Amniotic epithelial cell (primary cell): ENCODE measurements around the gene RNF40.

Experiments
- DNase-seq: peaks from one replicate; pipeline ENCODE4 v3.0.0-alpha.2; 2010; ENCODE audit warnings: low read depth

The RNF40 gene

DNA sequence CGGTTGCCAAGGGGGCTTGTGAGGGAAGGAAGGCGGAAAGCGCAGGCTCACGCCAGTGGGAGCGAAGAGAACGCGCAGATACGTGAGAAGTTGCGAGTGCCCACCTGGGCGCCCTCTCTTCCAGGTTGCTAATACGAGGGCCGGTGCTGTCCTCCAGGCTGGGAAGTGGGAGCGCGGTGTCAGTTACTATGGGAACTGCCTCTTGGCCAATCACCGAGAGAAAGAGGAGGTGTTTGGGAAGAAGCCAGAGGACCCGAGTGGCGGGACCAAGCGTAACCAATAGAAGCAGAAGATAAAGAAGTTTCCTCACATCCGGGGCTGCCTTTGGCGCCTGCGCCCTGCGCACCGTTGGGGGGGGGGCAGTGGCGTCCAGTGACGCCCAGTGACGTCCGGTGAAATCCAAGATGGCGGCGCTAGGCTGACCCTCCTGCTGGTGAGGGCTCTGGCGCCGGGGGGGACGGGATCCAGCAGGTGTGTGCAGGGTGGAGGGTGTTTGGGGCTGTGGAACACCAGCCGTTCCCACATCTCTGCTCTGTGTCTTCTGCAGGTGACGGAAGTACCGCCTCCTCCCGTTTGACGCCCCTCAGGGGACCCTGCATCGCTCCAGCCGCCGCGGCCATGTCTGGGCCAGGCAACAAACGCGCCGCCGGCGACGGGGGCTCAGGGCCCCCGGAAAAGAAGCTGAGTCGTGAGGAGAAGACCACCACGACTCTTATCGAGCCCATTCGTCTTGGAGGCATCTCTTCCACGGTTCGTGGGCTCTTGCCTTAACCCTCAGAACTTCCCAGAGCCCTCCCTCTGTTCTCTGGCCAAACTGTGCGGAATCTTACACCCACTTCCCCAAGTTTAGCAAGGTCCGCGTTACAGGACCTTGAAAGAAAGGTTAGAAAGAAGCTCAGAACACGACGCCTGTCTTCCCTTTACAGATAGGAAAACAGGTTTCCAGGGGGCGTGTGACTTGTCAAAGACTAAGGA lies at the start of gene RNF40, which contains the start of gene CFAP119:
Gene RNF40, plus strand, starts transcription at position 395 of the 975 bp plus-strand sequence. Its CDS starts 224 bp downstream, at position 619.
Gene CFAP119, minus strand, starts transcription at position 135 of the 975 bp plus-strand sequence. CDS start 314 bp downstream, outside the sequence.
- peak; percentile 97 for DNase-seq

DNA sequence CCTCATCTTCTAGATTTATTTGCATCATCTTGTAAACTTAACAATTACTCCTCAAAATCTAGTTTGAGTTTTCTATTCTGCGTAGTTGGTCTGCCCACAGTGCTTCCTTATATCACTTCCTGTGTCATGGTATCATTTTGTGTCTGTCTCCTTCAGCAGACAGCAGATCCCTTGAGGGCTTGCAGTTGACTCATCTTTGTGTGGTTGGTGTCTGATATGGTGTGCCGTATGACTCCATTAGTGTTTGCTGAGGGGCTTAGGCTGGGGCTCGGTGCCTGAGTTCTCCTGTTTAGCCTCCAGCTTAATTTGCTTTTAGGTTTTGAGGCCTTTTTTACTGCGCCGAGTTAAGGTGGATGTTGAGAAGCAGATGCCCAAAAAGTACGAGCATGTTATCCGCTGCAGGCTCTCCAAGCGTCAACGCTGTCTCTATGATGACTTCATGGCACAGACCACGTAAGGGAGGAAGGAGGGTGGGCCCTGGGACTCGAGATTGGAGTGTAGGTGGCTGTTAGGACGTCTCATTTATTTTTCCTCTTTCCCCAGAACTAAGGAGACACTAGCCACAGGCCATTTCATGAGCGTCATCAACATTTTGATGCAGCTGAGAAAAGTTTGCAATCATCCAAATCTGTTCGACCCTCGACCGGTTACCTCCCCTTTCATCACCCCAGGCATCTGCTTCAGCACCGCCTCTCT lies 46.2 kb upstream of the RNF40 start:
- DNase-seq = peak; percentile 94

DNA sequence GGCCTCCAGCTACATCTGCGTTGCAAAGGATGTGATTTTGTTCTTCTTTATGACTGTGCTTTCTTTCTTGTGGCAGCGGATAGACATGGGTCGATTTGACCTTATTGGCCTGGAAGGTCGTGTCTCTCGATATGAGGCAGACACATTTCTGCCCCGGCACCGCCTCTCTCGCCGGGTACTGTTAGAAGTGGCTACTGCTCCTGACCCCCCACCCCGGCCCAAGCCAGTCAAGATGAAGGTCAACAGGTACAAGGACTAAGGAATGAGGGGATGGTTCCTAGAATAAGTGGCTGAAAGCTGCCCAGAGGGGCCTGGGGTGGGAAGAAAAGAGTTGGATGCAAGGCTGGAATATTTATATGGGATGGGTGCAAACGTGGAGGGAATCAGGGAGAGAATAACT lies 42.0 kb upstream of the RNF40 start:
- DNase-seq = no peak

DNA sequence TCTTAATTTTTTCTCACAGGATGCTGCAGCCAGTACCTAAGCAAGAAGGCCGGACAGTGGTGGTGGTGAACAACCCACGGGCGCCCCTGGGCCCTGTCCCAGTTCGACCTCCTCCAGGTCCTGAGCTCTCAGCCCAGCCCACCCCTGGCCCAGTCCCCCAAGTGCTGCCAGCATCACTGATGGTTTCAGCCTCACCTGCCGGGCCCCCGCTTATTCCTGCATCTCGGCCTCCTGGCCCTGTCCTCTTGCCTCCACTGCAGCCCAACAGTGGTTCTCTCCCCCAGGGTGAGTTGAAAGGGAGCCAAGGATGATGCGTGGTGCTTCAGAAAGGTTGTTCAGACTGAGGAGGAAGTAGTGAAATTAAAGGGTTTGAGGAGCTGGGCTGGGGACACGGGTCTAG lies 41.4 kb upstream of the RNF40 start:
- DNase-seq = no peak

DNA sequence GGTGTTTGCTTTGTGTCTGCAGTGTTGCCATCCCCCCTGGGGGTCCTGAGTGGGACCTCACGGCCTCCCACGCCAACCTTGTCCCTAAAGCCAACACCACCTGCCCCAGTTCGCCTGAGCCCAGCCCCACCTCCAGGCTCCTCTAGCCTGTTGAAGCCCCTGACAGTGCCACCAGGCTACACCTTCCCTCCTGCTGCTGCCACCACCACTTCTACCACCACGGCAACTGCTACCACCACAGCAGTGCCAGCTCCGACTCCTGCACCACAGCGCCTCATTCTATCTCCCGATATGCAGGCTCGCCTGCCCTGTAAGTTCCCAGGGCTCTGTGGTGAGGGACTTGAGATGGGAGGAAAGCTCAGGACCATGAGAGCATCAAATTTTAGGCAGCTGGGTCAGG lies 41.0 kb upstream of the RNF40 start:
- DNase-seq = no peak

DNA sequence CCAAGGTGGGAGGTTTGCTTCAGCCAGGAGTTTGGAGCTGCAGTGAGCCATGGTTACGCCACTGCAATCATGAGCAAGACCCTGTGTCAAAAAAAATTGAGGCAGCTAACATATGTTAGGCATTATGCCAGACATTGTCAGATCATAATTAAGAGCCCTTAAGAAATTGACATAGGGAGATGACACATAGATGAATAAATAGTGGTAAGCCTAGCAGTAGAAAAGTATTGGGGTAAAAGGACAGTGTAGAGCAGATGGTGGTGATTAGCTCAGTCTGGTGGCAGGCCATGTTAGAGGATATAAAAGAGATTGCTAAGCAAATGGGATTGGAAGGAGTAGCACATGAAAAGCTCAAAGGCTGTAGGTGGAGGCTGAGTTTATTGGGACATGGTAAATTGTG lies 40.5 kb upstream of the RNF40 start:
- DNase-seq = no peak

DNA sequence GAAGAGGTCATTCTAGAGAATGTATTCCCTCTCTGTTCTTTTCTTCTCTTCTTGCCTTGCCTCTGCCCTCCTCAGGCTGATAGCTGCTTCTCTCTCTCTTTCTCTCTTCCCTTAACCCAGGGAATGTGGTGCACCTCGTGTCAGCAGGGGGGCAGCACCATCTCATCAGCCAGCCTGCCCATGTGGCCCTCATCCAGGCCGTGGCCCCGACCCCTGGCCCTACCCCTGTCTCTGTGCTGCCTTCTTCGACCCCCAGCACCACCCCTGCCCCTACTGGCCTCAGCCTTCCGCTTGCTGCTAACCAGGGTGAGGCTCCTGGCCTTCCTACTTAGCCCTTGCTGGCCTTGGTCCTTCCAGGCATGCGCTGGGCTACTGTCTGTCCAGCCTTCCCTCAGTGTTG lies 39.7 kb upstream of the RNF40 start:
- no peak for DNase-seq

DNA sequence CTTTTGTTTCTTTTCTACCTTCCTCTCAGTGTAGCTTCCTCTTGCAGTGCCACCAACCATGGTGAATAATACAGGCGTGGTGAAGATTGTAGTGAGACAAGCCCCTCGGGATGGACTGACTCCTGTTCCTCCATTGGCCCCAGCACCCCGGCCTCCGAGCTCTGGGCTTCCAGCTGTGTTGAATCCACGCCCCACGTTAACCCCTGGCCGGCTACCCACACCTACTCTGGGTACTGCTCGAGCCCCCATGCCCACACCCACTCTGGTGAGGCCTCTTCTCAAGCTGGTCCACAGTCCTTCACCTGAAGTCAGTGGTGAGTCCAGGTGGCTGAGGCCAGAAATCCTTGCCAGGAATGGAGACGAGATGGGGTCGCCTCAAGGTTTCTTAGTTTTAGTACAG lies 39.2 kb upstream of the RNF40 start:
- DNase-seq = no peak

DNA sequence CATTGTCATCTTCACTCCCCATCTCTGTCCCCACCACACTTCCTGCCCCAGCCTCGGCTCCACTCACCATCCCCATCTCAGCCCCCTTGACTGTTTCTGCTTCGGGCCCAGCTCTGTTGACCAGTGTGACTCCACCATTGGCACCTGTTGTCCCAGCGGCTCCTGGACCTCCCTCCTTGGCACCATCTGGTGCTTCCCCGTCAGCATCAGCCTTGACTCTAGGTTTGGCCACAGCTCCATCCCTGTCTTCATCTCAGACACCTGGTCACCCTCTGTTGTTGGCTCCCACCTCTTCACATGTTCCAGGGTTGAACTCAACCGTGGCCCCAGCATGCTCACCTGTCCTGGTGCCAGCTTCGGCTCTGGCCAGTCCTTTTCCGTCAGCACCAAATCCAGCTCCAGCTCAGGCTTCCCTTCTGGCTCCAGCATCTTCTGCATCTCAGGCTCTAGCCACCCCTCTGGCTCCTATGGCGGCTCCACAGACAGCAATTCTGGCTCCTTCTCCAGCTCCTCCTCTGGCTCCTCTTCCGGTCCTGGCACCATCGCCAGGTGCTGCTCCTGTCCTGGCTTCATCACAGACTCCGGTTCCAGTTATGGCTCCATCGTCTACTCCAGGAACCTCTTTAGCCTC lies 38.3 kb upstream of the RNF40 start:
- no peak for DNase-seq

DNA sequence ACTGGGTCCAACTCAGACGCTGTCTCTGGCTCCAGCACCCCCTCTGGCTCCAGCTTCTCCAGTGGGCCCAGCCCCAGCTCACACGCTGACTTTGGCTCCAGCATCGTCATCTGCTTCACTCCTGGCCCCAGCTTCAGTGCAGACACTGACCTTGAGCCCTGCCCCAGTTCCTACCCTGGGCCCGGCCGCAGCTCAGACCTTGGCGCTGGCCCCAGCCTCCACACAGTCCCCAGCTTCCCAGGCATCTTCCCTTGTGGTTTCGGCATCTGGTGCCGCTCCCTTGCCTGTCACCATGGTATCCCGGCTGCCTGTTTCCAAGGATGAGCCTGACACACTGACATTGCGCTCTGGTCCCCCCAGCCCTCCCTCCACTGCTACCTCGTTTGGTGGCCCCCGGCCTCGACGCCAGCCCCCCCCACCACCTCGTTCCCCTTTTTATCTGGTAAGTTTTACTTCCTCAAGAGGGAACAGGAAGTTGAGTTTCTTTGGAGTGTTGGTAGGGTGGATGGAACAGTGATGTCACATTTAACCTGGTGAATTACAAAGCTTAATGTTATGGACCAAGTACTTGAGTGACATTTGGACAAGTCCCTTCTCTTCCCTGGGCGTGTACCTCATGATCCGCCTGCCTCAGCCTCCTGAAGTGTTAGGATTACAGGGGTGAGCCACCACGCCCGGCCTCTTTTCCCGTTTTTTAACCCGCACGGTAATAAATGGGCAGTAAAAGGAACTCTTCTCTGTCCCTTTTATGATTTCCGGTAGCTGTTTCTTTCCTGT lies 37.3 kb upstream of the RNF40 start:
- DNase-seq = no peak

DNA sequence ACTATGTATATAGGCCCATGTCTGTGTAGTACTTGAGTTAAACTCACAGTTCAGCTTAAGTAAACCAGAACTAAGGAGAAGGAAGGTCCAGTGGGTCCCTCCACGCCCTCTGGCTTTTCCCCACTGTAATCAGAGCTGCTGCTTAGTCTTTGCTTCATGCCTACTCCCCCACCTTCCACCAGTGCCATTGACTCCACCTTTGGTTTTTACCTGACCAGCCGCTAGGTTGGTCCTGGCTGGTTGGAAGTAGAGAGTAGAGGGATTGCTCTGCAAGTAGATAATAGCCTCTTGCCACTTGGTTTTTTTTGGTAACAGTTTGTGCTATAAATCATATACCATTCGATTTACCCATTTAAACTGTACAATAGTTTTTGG lies 36.7 kb upstream of the RNF40 start:
- DNase-seq = no peak

DNA sequence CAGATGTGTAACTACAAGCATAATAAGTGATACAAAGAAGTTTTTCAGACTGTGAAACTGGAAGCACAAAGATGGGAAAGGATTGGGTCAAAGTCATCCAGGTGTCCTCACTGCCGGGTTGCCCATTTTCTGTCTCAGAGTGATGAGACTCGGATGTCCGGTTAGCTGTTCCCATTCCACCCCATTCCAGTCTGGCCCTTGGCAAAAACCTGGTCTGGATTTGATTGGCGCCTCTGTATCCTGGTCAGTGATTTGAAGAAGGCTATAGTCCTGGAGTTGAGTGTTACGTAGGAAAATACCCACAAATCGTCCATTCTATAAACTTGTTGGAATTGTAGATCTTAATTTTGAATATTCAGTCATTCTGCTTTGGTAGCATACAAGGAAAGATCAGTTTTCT lies 33.8 kb upstream of the RNF40 start:
- no peak for DNase-seq

DNA sequence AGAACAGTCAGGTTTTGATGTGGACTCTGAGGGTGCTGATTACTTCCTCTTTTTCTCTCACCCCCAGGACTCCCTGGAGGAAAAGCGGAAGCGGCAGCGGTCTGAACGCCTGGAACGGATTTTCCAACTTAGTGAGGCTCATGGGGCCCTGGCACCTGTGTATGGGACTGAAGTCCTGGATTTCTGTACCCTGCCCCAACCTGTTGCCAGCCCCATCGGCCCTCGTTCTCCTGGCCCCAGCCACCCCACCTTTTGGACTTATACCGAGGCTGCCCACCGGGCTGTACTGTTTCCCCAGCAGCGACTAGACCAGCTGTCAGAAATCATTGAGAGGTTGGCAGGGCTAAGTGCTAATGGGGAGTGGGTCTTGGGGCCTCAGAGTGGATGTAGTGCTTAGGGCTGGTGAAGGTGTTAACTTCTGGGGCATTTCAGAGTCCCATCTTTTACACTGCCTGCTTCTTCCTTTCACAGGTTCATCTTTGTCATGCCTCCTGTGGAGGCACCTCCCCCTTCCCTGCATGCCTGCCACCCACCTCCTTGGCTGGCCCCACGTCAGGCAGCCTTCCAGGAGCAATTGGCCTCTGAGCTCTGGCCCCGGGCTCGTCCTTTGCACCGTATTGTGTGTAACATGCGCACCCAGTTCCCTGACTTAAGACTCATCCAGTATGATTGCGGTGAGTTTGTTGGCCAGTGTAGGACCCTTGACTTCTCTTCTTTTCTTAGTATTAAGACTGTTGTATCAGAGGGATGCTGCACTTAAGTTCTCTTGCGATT lies 33.0 kb upstream of the RNF40 start:
- no peak for DNase-seq

DNA sequence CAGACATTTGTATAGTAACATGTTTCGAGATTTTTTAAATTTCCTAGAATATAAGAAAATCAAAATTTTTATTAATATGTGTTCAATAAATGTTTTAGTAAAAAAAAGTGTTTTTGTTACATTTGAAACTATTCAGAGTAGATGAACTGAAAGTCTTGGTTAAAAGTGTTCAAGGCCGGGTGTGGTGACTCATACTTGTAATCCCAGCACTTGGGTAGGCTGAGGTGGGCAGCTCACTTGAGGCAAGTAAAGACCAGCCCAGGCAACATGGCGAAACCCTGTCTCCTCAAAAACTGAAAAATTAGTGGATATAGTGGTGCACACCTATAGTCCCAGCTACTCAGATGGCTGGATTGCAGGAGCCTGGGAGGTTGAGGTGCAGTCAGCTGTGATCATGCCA lies 30.7 kb upstream of the RNF40 start:
- DNase-seq = peak; percentile 73

DNA sequence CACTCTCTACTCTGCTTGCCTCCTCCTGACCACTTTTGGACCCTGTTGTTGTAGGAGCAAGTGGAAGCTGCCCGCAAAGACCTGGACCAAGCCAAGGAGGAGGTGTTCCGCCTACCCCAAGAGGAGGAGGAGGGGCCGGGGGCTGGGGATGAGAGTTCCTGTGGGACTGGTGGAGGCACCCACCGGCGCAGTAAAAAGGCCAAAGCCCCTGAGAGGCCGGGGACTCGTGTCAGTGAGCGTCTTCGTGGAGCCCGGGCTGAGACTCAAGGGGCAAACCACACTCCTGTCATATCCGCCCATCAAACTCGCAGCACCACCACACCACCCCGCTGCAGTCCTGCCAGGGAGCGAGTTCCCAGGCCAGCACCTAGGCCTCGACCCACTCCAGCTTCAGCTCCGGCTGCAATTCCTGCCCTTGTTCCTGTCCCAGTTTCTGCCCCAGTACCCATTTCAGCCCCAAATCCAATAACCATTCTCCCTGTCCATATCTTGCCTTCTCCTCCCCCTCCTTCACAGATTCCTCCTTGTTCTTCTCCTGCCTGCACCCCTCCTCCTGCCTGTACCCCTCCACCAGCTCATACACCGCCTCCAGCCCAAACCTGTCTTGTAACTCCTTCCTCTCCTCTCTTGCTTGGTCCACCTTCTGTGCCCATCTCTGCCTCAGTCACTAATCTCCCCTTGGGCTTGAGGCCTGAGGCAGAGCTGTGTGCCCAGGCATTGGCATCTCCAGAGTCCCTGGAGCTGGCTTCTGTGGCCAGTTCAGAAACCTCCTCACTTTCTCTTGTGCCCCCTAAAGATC lies 24.9 kb upstream of the RNF40 start:
- no peak for DNase-seq

DNA sequence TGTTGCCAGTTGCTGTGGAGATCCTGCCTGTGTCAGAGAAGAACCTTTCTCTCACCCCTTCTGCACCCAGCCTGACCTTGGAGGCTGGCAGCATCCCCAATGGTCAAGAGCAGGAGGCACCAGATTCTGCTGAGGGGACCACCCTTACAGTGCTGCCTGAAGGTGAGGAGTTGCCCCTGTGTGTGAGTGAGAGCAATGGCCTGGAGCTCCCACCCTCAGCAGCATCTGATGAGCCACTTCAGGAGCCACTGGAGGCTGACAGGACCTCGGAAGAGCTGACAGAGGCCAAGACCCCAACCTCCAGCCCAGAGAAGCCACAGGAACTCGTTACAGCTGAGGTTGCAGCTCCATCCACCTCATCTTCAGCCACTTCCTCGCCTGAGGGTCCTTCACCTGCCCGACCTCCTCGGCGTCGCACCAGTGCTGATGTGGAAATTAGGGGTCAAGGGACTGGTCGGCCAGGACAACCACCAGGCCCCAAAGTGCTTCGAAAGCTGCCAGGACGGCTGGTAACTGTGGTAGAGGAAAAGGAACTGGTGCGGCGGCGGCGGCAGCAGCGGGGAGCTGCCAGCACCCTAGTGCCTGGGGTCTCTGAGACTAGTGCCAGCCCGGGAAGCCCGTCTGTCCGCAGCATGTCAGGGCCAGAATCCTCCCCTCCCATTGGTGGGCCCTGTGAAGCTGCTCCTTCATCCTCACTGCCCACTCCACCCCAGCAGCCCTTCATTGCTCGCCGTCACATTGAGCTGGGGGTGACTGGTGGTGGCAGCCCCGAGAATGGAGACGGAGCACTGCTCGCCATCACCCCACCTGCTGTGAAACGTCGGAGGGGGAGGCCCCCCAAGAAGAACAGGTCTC lies 24.1 kb upstream of the RNF40 start:
- DNase-seq = no peak

DNA sequence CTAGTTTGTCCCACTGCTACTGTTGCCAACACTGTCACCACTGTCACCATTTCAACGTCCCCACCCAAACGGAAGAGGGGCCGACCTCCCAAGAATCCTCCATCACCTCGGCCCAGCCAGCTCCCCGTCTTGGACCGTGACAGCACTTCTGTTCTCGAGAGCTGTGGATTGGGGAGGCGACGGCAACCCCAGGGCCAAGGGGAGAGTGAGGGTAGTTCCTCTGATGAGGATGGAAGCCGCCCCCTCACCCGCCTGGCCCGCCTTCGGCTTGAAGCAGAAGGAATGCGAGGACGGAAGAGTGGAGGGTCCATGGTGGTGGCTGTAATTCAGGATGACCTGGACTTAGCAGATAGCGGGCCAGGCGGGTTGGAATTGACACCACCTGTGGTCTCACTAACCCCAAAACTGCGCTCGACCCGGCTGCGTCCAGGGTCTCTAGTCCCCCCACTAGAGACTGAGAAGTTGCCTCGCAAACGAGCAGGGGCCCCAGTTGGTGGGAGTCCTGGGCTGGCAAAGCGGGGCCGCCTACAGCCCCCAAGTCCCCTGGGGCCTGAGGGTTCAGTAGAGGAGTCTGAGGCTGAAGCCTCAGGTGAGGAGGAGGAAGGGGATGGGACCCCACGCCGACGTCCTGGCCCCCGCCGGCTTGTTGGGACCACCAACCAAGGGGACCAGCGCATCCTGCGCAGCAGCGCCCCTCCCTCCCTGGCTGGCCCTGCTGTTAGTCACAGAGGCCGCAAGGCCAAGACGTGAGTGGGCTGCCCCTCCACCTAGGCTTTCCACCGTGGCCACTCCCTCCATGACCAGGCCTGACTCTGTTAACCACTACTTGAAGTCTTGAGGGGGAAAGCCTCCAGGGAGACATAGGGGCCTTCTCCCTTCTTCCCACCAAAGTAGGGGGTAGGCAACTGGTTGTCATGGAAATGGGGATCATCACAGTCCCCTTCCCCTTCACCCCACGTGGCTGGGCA lies 22.9 kb upstream of the RNF40 start:
- no peak for DNase-seq
